Measurements from ENCODE around the gene UBE2E2.

DNA sequence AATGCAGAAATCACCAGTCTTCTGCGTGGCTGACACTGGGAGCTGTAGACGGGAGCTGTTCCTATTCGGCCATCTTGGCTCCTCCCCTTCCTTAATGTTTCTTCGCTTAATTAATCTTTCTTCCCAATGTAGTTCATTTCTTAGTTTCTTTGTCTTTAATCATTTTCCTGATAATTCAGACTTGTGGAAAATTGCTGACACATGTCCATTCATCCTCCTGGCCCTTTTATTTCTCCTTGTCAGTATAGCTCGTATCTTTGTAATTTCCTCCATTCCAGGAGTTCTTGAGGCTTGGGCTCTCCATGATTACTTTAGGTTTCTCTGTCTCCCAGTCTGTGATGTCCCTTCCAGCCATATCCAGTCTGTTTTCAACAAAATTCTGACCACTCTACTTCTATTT is 98.7 kb downstream of the UBE2E2 start:
- TF ChIP-seq YY1 (IDR thresholded peaks at IDR 0.05; ENCODE audit: insufficient read depth, insufficient read length): no peak
- no peak for TF ChIP-seq ZNF274 (IDR thresholded peaks at IDR 0.05; ENCODE audit: low read depth, low read length)
- TF ChIP-seq SUZ12 (IDR thresholded peaks at IDR 0.05; ENCODE audit: extremely low read depth, insufficient read depth, insufficient read length): no peak

All from NT2/D1 (cell line).